Measurements from ENCODE around the gene FBXW4. TPM values are rescaled to one million over a fixed set of nuclear protein-coding genes. Genes with fewer than 3 reads are reported as not detected.

Gene FBXW4
- total RNA-seq, 1 donor from 2014 or later, result 21.9 TPM

GRCh38 chr10:101687071-101687658 is 7.8 kb downstream of the FBXW4 start:
- H3K27me3 ChIP-seq (ENCODE audit: insufficient read depth, low read length), result no peaks in the 10 kb centered on the region
- H3K9me3 ChIP-seq (ENCODE audit: insufficient read depth, low read depth, low read length), result no peaks in the 10 kb centered on the region
- DNase-seq (ENCODE audit: low read depth), result peak; percentile 7
- H3K4me3 ChIP-seq (ENCODE audit: insufficient read depth, low read depth, low read length), result no peak overlapping the region
- no peak overlapping the region for H3K27ac Mint-ChIP-seq (ENCODE audit: unreplicated experiment)
- H3K27me3 Mint-ChIP-seq (ENCODE audit: low read depth, unreplicated experiment), result no peaks in the 10 kb centered on the region
- H3K27ac ChIP-seq (ENCODE audit: low read depth, low read length), result peak overlapping the region; percentile 52
- no peak overlapping the region for H2AFZ ChIP-seq (ENCODE audit: low read depth, low read length)
- no peak for TF ChIP-seq CTCF (IDR thresholded peaks at IDR 0.05; ENCODE audit: insufficient read depth, low read depth, low read length)
- TF ChIP-seq EZH2 (IDR thresholded peaks at IDR 0.05; ENCODE audit: insufficient read depth, low read length), result no peak
- no peak for FAIRE-seq
- H3K9ac ChIP-seq (ENCODE audit: low read length), result no peak overlapping the region
- H3K36me3 Mint-ChIP-seq (ENCODE audit: low read depth, unreplicated experiment), result no peaks in the 10 kb centered on the region
- H3K4me2 ChIP-seq (ENCODE audit: low read length), result peak overlapping the region; percentile 31
- H3K9me3 Mint-ChIP-seq (ENCODE audit: unreplicated experiment), result no peaks in the 10 kb centered on the region
- peaks cover 44% of the 10 kb centered on the region for H3K79me2 ChIP-seq (ENCODE audit: insufficient read depth, low read length)
- peaks cover 19% of the 10 kb centered on the region for H3K4me1 ChIP-seq (ENCODE audit: insufficient read depth, low read length)
- no peaks in the 10 kb centered on the region for H3K36me3 ChIP-seq (ENCODE audit: insufficient read depth, low read length)
- H3K4me1 Mint-ChIP-seq (ENCODE audit: low read depth, unreplicated experiment), result peaks cover 38% of the 10 kb centered on the region
- no peak overlapping the region for H3K4me3 Mint-ChIP-seq (ENCODE audit: unreplicated experiment)
- peaks cover 23% of the 10 kb centered on the region for H4K20me1 ChIP-seq (ENCODE audit: insufficient read depth, low read length)

- Mint-ChIP-seq H3K4me3 (ENCODE audit: unreplicated experiment) (no peak overlapping the region), H3K36me3 (ENCODE audit: low read depth, unreplicated experiment) (no peaks in the 10 kb centered on the region), H3K27me3 (ENCODE audit: low read depth, unreplicated experiment) (no peaks in the 10 kb centered on the region), H3K9me3 (ENCODE audit: unreplicated experiment) (no peaks in the 10 kb centered on the region), H3K4me1 (ENCODE audit: low read depth, unreplicated experiment) (peaks cover 38% of the 10 kb centered on the region), H3K27ac (ENCODE audit: unreplicated experiment) (no peak overlapping the region)
- Histone ChIP-seq H3K36me3 (ENCODE audit: insufficient read depth, low read length) (no peaks in the 10 kb centered on the region), H3K4me2 (ENCODE audit: low read length) (peak overlapping the region; percentile 31), H3K4me1 (ENCODE audit: insufficient read depth, low read length) (peaks cover 19% of the 10 kb centered on the region), H3K27ac (ENCODE audit: low read depth, low read length) (peak overlapping the region; percentile 52), H3K27me3 (ENCODE audit: insufficient read depth, low read length) (no peaks in the 10 kb centered on the region), H2AFZ (ENCODE audit: low read depth, low read length) (no peak overlapping the region), H3K79me2 (ENCODE audit: insufficient read depth, low read length) (peaks cover 43% of the 10 kb centered on the region), H4K20me1 (ENCODE audit: insufficient read depth, low read length) (peaks cover 23% of the 10 kb centered on the region), H3K9me3 (ENCODE audit: insufficient read depth, low read depth, low read length) (no peaks in the 10 kb centered on the region), H3K9ac (ENCODE audit: low read length) (no peak overlapping the region), H3K4me3 (ENCODE audit: insufficient read depth, low read depth, low read length) (no peak overlapping the region)
- TF ChIP-seq CTCF (IDR thresholded peaks at IDR 0.05; ENCODE audit: insufficient read depth, low read depth, low read length) (no peak), EZH2 (IDR thresholded peaks at IDR 0.05; ENCODE audit: insufficient read depth, low read length) (no peak)
- peak; percentile 62 for DNase-seq (ENCODE audit: low read depth)
- no peak for FAIRE-seq
These were observed 8.6 kb downstream of the FBXW4 start for GRCh38 chr10:101686133-101686925.

- no peak for DNase-seq (ENCODE audit: low read depth)
- Histone ChIP-seq H3K4me1 (ENCODE audit: insufficient read depth, low read length) (peaks cover 19% of the 10 kb centered on the region), H3K36me3 (ENCODE audit: insufficient read depth, low read length) (no peaks in the 10 kb centered on the region), H3K9me3 (ENCODE audit: insufficient read depth, low read depth, low read length) (no peaks in the 10 kb centered on the region), H4K20me1 (ENCODE audit: insufficient read depth, low read length) (peaks cover 23% of the 10 kb centered on the region), H3K79me2 (ENCODE audit: insufficient read depth, low read length) (peaks cover 34% of the 10 kb centered on the region), H3K27me3 (ENCODE audit: insufficient read depth, low read length) (no peaks in the 10 kb centered on the region), H3K27ac (ENCODE audit: low read depth, low read length) (no peak overlapping the region), H3K4me2 (ENCODE audit: low read length) (no peak overlapping the region), H3K4me3 (ENCODE audit: insufficient read depth, low read depth, low read length) (no peak overlapping the region), H3K9ac (ENCODE audit: low read length) (no peak overlapping the region), H2AFZ (ENCODE audit: low read depth, low read length) (no peak overlapping the region)
- H3K4me3 Mint-ChIP-seq (ENCODE audit: unreplicated experiment), result no peak overlapping the region
- no peaks in the 10 kb centered on the region for H3K27me3 Mint-ChIP-seq (ENCODE audit: low read depth, unreplicated experiment)
- H3K36me3 Mint-ChIP-seq (ENCODE audit: low read depth, unreplicated experiment), result no peaks in the 10 kb centered on the region
- H3K9me3 Mint-ChIP-seq (ENCODE audit: unreplicated experiment), result no peaks in the 10 kb centered on the region
- H3K27ac Mint-ChIP-seq (ENCODE audit: unreplicated experiment), result no peak overlapping the region
- TF ChIP-seq EZH2 (IDR thresholded peaks at IDR 0.05; ENCODE audit: insufficient read depth, low read length), result no peak
- TF ChIP-seq CTCF (IDR thresholded peaks at IDR 0.05; ENCODE audit: insufficient read depth, low read depth, low read length), result no peak
- peaks cover 29% of the 10 kb centered on the region for H3K4me1 Mint-ChIP-seq (ENCODE audit: low read depth, unreplicated experiment)
- no peak for FAIRE-seq
These were observed 10.2 kb downstream of the FBXW4 start for GRCh38 chr10:101684782-101685181.

All from astrocyte (in vitro differentiated cells and primary cell).